GM12891 (cell line): ENCODE results near the gene NALCN.

Experiments
- POLR2A ChIP-seq: IDR thresholded peaks from 2 replicates; pipeline ENCODE4 v1.6.1; 2011; ENCODE audit warnings: low read depth, low read length, control low read depth
- POLR2AphosphoS5 ChIP-seq: IDR thresholded peaks from 2 replicates; pipeline ENCODE4 v1.6.1; 2011; ENCODE audit warnings: low read depth, low read length, control low read depth
- SPI1 ChIP-seq: IDR thresholded peaks from 2 replicates; pipeline ENCODE4 v1.6.1; 2011; ENCODE audit warnings: low read depth, low read length, control low read depth
- TAF1 ChIP-seq: IDR thresholded peaks from 2 replicates; pipeline ENCODE4 v1.6.1; 2011; ENCODE audit warnings: low read depth, low read length, control low read depth

- TF ChIP-seq POLR2AphosphoS5 (no peak), POLR2A (no peak), SPI1 (no peak), TAF1 (no peak)
Measured at GRCh38 chr13:101401196-101401595, 15.1 kb downstream of the NALCN start.
